Tibial artery (tissue), 4 donors: ENCODE data around the gene CCDC172.

Source experiments
- DNase-seq, 2 donors: peaks; one replicate each; pipeline ENCODE4 v3.0.0-alpha.2; 2019
- H3K27ac ChIP-seq, 2 donors: fragments of 200-600 bp; sonication (generic) in 1 of 2; 1 replicate in 1 of 2; 2 replicates in 1 of 2; pipeline ENCODE4 v1.5.1; 2018 to 2019; ENCODE audit warnings: mild to moderate bottlenecking in 1 of 2
- H3K27me3 ChIP-seq, 2 donors: fragments of 200-600 bp; sonication (generic) in 1 of 2; one replicate each; pipeline versions ENCODE4 v1.5.1 to v1.6.0; 2016 to 2019
- H3K36me3 ChIP-seq, 3 donors: fragments of 200-600 bp; sonication (generic) in 2 of 3; one replicate each; pipeline ENCODE4 v1.5.1; 2016 to 2019; ENCODE audit warnings: mild to moderate bottlenecking in 2 of 3
- H3K4me1 ChIP-seq, 4 donors: fragments of 200-600 bp; sonication (generic) in 2 of 4; 1 replicate in 3 of 4; 2 replicates in 1 of 4; pipeline ENCODE4 v1.5.1; 2016 to 2019
- H3K4me3 ChIP-seq, 2 donors: fragments of 200-600 bp; sonication (generic) in 1 of 2; 1 replicate in 1 of 2; 2 replicates in 1 of 2; pipeline ENCODE4 v1.5.1; 2018 to 2019; ENCODE audit warnings: mild to moderate bottlenecking in 2 of 2
- H3K9me3 ChIP-seq, 3 donors: fragments of 200-600 bp; sonication (generic) in 1 of 3; one replicate each; pipeline ENCODE4 v1.5.1; 2016 to 2019
- CTCF ChIP-seq, 2 experiments: fragments of 200-600 bp in 1 of 2; fragments of 450-650 bp in 1 of 2; IDR thresholded peaks; one replicate each; pipeline ENCODE4 v1.5.1; 2017 to 2019; ENCODE audit warnings: antibody characterized with exemption in 2 of 2, mild to moderate bottlenecking in 1 of 2, moderate library complexity in 1 of 2
- intact Hi-C: fragments of 100-400 bp; cut with DNase I; formaldehyde crosslinking; loops from one replicate; pipeline ENCODE4 v1.15.0; 2023; ENCODE audit warnings: low total_unique reads

Gene CCDC172

GRCh38 chr10:116329153-116329552 is 4.9 kb downstream of the CCDC172 start:
- intact Hi-C loops, result no loop called here
- H3K27me3 ChIP-seq, result no peaks in the 10 kb centered on the region
- DNase-seq, result no peak
- TF ChIP-seq CTCF (IDR thresholded peaks at IDR 0.05), result no peak
- H3K27ac ChIP-seq, result no peak overlapping the region
- no peaks in the 10 kb centered on the region for H3K4me1 ChIP-seq
- no peak overlapping the region for H3K4me3 ChIP-seq
- H3K9me3 ChIP-seq, result no peaks in the 10 kb centered on the region
- no peaks in the 10 kb centered on the region for H3K36me3 ChIP-seq

GRCh38 chr10:116331815-116332214 is 7.6 kb downstream of the CCDC172 start:
- Histone ChIP-seq H3K4me3 (no peak overlapping the region), H3K9me3 (no peaks in the 10 kb centered on the region), H3K27ac (no peak overlapping the region), H3K27me3 (no peaks in the 10 kb centered on the region), H3K36me3 (no peaks in the 10 kb centered on the region), H3K4me1 (no peaks in the 10 kb centered on the region)
- intact Hi-C loops, result no loop called here
- no peak for TF ChIP-seq CTCF (IDR thresholded peaks at IDR 0.05)
- no peak for DNase-seq

- Histone ChIP-seq H3K9me3 (no peaks in the 10 kb centered on the region), H3K4me1 (no peaks in the 10 kb centered on the region), H3K4me3 (no peak overlapping the region), H3K27me3 (no peaks in the 10 kb centered on the region), H3K36me3 (no peaks in the 10 kb centered on the region), H3K27ac (no peak overlapping the region)
- no peak for DNase-seq
- intact Hi-C loops, result no loop called here
- TF ChIP-seq CTCF (IDR thresholded peaks at IDR 0.05), result no peak
Observed at GRCh38 chr10:116336866-116337265, 12.6 kb downstream of the CCDC172 start.

- Histone ChIP-seq H3K4me3 (no peak overlapping the region), H3K27me3 (no peaks in the 10 kb centered on the region), H3K36me3 (no peaks in the 10 kb centered on the region), H3K4me1 (no peaks in the 10 kb centered on the region), H3K27ac (no peak overlapping the region), H3K9me3 (no peaks in the 10 kb centered on the region)
- DNase-seq, result no peak
- no peak for TF ChIP-seq CTCF (IDR thresholded peaks at IDR 0.05)
- intact Hi-C loops, result no loop called here
Observed at GRCh38 chr10:116352125-116352524, 27.9 kb downstream of the CCDC172 start.

- Histone ChIP-seq H3K27me3 (no peaks in the 10 kb centered on the region), H3K4me3 (no peak overlapping the region), H3K27ac (no peak overlapping the region), H3K9me3 (no peaks in the 10 kb centered on the region), H3K4me1 (no peaks in the 10 kb centered on the region), H3K36me3 (no peaks in the 10 kb centered on the region)
- no peak for DNase-seq
- intact Hi-C loops, result no loop called here
- no peak for TF ChIP-seq CTCF (IDR thresholded peaks at IDR 0.05)
Observed at GRCh38 chr10:116353817-116354216, 29.6 kb downstream of the CCDC172 start.

- no peaks in the 10 kb centered on the region for H3K36me3 ChIP-seq
- no peak for DNase-seq
- no peaks in the 10 kb centered on the region for H3K27me3 ChIP-seq
- no peak overlapping the region for H3K4me3 ChIP-seq
- intact Hi-C loops, result no loop called here
- no peaks in the 10 kb centered on the region for H3K4me1 ChIP-seq
- no peak overlapping the region for H3K27ac ChIP-seq
- TF ChIP-seq CTCF (IDR thresholded peaks at IDR 0.05), result no peak
- no peaks in the 10 kb centered on the region for H3K9me3 ChIP-seq
Observed at GRCh38 chr10:116355341-116355740, 31.1 kb downstream of the CCDC172 start.
